Activated CD8-positive, alpha-beta memory T cell treated with anti-CD3 and anti-CD28 coated beads for 48 hours (primary cell): Measurements from ENCODE around the gene CKAP5.

ENCODE experiments used
- DNase-seq, 3 experiments: peaks; one replicate each; pipeline ENCODE4 v3.0.0-alpha.2; 2020; ENCODE audit warnings: low read depth in 2 of 3, low spot score in 2 of 3

Gene CKAP5

GRCh38 chr11:46769636-46770221, 76.4 kb downstream of the CKAP5 start:
- DNase-seq, result no peak

- no peak for DNase-seq
Observed at GRCh38 chr11:46766656-46767055, 79.4 kb downstream of the CKAP5 start.

GRCh38 chr11:46762248-46762647, 83.8 kb downstream of the CKAP5 start:
- no peak for DNase-seq

GRCh38 chr11:46761807-46762206, 84.3 kb downstream of the CKAP5 start:
- no peak for DNase-seq

- no peak for DNase-seq
Observed at GRCh38 chr11:46760429-46761128, 85.5 kb downstream of the CKAP5 start.

GRCh38 chr11:46759196-46759595, 86.9 kb downstream of the CKAP5 start:
- DNase-seq, result no peak

GRCh38 chr11:46755962-46756361, 90.1 kb downstream of the CKAP5 start:
- DNase-seq, result no peak

- no peak for DNase-seq
Observed at GRCh38 chr11:46747150-46747549, 98.9 kb downstream of the CKAP5 start.

- no peak for DNase-seq
Observed at GRCh38 chr11:46745995-46746394, 100.1 kb downstream of the CKAP5 start.

GRCh38 chr11:46745328-46745727, 100.8 kb downstream of the CKAP5 start:
- no peak for DNase-seq

GRCh38 chr11:46743693-46744339, 102.3 kb downstream of the CKAP5 start:
- DNase-seq, result no peak

- no peak for DNase-seq
Observed at GRCh38 chr11:46743043-46743442, 103.0 kb downstream of the CKAP5 start.

GRCh38 chr11:46741600-46742484, 104.2 kb downstream of the CKAP5 start:
- no peak for DNase-seq

- no peak for DNase-seq
Observed at GRCh38 chr11:46738887-46739286, 107.2 kb downstream of the CKAP5 start.

GRCh38 chr11:46737699-46738098, 108.4 kb downstream of the CKAP5 start:
- DNase-seq, result no peak

- DNase-seq, result no peak
Observed at GRCh38 chr11:46736615-46737014, 109.5 kb downstream of the CKAP5 start.

GRCh38 chr11:46736146-46736545, 109.9 kb downstream of the CKAP5 start:
- no peak for DNase-seq

GRCh38 chr11:46733234-46733633, 112.8 kb downstream of the CKAP5 start:
- no peak for DNase-seq

- no peak for DNase-seq
Observed at GRCh38 chr11:46731545-46731944, 114.5 kb downstream of the CKAP5 start.

GRCh38 chr11:46729110-46730027, 116.7 kb downstream of the CKAP5 start:
- DNase-seq, result no peak

GRCh38 chr11:46728659-46729040, 117.4 kb downstream of the CKAP5 start:
- DNase-seq, result no peak
